ENCODE results near the gene LAMA2.

Gene LAMA2

DNA sequence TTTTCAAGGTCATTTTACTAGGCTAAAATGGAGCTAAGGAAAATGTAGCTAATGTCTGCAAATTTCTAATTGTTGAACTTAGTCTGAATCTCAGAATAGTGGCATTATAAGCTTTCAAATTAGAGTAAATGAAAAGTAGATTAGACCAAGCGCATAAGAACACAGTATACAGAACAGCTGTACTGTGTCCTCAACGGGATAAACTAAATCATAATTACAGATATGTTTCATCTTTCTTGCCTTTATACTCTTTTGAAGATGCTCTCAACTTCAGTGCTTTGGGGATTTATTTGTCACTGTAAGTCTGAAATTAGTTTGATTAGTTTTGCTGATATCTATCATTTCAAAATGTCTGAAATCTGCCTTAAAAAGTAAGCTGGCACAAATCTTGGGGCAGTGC, 305.4 kb downstream of the LAMA2 start:
- no peak for DNase-seq

DNA sequence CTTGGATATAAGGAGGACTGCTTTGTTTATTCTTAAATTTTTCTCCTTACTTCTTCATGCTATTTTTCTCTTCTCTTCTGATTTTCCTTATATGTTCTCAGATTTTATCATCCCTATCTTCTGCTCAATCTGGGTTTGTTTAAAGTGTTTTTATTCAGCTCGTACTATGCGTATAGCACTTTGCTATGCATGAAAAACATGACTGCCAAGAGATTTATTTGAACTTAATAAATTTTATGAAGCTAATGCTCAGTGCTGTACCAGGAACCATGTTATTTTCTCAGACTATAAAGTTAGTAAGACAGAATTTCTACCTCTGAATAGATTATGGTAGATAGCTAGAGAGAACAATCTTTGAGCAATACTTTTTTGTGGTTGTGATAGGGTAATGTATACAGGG, 305.9 kb downstream of the LAMA2 start:
- no peak for DNase-seq

DNA sequence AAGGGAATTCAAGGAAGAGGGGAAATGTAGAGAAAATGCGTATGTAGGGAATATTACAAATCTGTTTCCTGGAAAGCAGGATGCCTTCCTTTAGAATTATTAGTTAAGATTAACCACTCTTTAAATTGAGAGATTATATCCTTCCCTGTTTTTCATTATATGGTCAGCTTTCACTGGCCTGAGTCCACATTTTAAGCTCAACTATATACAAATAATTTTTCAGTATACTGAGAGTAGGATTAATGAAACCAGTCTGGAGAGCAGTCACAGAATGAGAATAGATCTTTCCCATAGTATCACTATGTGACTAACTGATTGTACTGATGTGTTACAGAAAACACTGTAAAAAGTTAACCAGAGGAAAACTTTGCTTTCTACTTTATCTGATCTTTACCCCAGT, 306.3 kb downstream of the LAMA2 start:
- no peak for DNase-seq

DNA sequence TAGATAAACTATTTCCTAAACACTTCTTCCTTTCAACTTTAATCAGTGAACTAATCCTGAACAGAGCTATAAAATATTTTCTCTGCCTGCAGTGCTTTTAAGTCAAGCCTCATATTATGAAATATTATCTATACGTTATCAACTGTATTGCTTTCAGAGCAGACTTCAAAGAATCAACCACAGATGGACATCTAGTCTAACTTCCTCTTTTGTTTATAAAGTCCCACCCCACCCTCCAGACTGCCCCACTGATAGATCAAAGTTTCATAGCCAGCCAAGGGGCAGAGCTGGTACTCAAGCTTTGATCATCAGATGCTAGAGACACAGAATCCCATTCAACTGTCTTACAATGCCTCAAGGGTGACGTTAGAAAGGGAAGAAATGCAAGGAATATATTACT, 308.3 kb downstream of the LAMA2 start:
- DNase-seq = no peak

DNA sequence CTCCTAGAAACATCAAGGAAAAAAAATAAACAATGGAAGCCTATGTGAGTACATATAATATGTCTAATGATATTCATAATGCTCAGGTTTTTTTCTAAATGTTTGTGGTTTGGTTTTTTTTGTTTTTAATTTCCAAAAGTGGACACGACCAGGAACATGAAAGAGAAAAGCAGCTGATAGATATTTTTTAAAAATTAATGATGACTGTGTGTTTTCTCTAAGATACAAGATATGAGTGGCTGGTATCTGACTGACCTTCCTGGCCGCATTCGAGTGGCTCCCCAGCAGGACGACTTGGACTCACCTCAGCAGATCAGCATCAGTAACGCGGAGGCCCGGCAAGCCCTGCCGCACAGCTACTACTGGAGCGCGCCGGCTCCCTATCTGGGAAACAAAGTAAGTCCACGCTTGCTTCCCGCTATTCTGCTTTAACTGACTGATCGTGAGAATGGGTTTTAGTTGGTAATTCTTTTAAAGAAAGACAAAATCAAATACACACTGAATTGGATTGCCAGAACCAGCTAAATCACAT, 309.6 kb downstream of the LAMA2 start:
- no peak for DNase-seq

DNA sequence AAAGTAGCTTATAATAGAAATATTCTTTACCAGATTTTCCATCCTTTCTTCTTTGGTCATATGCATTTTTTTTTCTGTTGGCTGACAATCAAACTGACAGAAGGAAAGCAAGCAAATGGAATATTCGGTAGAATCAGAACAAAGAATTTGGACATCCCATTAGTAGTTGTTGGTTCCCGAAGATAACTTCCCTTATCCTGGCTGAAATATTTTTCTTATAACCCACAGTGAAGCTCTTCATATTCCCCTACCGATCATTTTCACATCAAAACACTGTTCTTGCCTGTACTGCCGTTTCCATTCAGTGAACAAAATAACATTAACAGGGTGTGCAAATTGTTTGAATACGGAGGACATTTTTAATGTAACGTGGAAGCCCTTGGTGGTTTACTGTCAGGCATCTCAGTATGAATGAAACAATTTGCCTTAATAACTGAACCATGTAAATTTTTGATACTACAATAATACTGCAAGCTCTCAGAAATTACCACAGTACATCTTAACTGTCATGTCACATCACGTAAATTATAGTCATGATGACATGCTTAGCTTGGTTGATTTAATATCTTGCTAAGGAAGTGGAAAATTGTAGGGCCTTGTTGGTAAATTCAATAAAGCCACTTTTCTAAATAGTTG, 311.5 kb downstream of the LAMA2 start:
- no peak for DNase-seq

DNA sequence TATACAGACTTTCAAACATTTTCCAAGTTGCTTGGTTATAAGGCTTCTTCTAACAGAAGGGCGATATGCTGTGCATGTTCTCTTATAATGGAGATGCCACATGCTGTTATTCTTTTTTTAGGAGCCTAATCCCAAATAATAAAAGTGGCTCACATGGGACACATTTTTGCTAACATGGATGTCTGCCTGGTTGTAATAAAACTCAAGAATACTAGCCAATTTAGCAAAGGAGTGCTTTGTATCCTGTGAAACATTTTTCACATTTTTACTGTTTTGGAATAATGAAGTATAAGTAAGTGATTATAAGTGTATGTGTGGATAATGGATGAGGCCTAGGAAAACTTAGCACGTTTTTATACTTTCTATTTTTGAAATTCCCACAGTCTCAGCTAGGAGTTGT, 312.2 kb downstream of the LAMA2 start:
- no peak for DNase-seq

DNA sequence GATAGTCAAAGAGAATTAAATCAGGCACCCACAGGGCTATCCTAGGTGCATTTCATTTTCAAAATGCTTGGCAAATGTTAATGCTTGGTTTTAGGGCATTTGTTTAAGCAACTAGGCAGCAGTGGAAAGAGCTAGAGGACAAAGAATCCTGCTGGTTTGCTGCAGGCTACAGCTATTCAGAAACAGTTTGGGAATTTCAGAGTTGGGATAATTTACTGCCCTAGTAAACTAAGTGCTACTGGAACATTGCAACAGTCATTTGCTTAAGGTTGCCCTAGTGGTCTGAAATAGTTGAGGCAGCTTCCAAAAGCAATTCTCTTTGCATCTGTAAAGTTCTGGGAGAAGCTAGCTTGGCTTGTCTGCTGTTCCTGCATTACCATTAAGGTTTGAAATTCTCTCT, 312.7 kb downstream of the LAMA2 start:
- no peak for DNase-seq

DNA sequence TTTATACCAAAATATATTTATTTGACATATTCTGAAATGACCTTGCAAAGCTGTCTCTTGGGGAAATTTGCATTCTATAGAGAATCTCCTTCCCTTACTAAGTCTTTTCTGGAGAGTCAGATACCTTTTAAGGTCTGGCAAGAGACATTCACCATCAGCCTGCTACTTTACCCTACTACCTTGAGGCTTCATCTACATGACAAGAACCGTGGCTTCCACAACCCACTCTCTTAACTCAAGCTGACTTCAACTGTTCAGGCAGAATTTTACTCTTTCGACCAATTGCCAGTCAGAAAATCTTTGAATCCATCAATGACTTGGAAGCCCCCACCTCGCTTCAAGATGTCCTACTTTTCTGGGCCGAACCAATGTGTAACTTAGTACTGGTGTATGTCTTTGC, 314.2 kb downstream of the LAMA2 start:
- DNase-seq = no peak

DNA sequence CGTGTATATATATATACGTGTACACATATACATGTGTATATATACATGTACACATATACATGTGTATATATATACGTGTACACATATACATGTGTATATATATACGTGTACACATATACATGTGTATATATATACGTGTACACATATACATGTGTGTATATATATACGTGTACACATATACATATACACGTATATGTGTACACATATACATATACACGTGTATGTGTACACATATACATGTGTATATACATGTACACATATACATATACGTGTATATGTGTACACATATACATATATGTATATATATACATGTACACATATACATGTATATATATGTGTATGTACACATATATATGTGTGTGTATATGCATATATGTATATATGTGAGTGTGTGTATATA, 317.2 kb downstream of the LAMA2 start:
- DNase-seq = no peak

DNA sequence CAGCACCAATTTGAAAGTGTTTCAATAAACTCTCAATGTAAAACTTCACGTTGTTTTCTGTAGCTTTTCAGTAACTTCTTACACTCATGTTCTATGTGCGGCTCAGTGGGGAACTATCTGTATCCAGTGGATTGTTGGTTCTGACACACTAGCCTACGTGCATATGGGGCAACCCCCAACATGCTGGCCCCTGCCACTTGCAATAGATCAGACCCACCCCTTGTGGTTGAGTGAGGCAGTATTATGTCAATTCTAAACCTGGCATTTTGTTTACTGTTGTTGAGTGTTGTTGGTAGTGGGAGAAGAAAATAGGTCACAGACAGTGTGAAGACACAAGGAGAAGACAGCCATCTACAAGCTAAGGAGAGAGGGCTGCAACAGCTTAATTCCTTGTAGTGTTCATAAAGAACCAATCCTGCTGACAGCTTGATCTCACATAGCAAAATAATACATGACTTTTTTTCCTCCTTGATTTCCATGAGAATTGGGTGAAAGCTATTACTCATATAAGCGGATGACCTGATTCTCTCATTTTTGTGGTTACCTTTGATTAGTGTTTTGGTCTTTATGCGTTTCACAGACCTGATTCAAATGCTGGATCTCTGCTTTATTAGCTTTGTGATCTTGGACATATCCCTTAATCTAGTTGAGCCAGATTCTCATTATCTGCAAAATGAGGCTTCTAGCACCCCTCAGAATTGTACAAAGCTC, 320.4 kb downstream of the LAMA2 start:
- no peak for DNase-seq

DNA sequence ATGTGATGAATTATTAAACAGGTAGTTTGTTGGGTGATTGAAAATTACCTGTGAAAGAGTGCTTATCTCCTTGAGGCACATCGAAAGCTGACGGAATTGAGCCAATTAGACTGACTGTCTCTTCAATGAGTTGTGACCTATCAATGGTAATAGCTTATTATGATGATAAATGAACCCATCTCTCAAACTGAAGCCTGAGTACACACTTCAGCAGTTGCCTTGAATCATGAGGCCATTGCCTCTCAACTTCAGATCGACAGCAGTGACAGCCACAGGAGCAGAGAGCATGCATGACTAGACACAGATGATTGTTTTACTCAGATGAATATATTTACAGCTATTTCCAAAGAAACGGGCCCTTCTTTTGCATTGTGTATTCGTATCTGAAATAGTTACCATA, 323.9 kb downstream of the LAMA2 start:
- no peak for DNase-seq

DNA sequence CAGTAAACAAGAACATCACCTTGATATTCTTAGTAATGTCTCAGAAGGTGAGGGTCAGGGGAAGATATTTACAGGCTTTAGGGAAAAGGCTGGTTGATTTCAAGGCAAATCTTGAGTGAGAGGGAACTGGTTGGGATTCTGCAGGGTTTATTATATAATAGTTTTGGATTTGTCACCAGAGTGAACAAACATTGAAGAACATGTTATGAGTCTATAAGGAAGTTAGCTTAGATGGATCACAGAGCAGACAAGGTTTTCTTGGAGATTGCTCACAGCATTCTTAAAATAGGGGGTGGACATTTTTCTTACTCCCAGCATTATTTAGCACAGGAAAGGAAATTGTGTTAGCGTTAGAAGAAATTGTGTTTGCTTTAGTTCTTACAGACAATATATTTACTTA, 324.9 kb downstream of the LAMA2 start:
- no peak for DNase-seq

DNA sequence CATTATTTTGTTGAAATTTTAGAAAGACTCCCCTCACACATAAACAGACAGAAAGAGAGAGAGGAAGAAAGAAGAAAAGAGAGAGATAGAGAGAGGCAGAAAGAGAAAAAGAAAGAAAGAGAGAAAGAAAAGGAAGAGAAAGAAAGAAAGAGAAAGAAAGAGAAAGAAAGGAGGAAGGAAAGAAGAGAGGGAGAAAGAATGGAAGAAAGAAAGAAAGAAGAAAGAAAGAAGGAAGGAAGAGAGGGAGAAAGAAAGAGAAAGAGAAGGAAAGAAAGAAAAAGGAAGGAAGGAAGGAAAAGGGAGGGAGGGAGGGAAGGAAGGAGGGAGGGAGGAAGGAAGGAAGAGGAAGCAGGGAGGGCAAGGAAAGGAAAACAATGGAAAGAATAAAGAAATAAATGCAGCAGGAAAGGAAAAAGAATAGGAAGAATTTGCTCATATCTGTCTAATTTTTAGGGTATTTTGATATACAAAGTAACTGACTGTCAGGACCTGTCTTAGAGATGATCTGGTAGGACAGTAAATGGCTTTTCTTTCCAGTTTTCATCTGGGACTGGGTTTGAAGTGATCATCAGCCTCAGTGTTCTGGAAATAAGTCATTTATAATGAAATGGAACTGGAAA, 325.6 kb downstream of the LAMA2 start:
- DNase-seq = no peak

DNA sequence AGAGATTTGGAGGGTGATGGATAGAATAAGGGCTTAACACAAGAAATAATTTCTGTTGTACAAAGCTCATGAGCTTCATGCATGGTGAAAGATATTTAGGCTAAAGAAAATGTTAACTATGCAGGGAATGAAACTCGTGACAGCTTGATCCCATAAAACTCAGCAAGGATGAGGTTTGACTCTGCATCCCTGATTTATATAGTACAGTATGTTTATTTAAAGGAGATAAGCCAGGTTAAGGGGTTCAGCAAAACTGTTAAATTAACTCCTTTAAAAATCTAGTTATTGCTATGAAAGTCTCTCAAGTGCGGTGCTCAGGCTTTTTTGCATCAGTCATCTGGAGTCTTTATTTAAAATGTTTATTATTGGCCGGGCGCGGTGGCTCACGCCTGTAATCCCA, 326.4 kb downstream of the LAMA2 start:
- no peak for DNase-seq

DNA sequence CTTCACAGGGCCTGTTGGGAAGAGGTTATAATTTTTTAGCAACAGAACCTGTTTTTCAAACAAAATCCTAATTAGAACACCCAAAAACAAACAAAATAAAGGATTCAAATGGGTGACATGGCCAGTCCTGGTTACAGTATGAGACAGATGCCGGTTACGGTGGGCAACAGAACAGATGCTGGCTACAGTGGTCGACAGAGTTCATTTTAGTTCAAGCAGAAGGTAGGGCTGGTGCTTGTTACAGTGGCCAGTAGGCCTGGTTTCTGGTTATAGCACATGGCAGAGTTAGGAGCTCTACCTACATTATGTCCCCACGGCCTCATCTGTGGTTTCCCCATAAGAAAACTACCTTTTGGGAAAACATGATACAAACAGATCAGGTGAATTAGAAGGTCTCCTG, 327.7 kb downstream of the LAMA2 start:
- no peak for DNase-seq

DNA sequence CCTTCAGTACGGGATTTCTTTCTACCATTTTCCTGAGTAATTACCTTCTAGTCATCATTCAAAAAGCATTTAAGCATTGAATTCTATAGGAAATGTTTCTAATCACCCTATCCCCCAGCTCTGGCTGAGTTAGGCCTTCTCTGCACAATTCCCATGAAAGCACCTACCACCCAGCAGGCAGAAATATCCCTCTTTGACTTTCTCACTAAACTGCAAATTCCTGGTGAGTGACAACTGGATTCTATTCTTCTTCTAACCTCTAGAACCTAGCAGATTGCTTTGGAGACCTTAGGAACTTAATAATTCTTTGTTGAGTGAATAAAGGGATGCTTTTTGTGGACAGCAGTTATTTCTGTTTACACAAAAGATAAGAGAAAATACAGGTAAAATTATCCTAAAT, 328.7 kb downstream of the LAMA2 start:
- DNase-seq = no peak

DNA sequence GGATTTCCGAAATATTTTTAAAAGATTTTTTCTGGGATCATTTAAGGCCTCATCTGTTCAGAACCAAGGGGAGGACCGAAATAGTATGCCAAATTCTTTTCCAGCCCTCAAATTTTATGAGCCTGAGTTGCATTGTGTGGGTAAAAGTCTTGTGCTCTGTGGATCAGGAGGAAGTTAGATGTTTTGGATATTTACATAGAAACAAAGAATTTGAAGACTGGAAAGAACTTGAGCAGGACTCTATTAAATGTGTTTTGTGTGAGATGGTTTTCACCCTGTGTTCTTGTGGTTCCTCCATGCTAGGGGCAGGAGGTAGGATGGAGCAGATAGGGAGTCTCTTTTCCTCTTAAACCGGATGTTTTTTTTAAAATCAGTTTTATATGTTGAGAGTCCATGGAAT, 329.1 kb downstream of the LAMA2 start:
- DNase-seq = no peak

DNA sequence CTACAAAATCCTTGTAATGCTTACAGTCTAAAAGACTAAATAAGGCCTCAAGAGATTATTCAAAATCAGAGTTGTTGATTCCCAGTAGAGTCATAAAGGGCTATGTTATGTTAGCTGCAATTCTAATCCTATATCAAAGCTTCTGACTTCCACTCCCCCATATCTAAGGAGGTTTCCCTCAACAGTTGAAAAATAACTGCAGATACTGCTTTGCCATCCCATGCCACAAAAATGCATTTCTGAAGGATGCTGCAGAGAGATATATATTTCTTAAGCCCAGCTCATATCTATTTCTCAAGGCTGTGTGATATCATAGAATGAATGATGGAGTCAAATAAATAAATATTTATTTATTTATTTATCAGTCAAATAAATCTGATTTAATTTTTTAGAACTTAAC, 332.3 kb downstream of the LAMA2 start:
- no peak for DNase-seq

DNA sequence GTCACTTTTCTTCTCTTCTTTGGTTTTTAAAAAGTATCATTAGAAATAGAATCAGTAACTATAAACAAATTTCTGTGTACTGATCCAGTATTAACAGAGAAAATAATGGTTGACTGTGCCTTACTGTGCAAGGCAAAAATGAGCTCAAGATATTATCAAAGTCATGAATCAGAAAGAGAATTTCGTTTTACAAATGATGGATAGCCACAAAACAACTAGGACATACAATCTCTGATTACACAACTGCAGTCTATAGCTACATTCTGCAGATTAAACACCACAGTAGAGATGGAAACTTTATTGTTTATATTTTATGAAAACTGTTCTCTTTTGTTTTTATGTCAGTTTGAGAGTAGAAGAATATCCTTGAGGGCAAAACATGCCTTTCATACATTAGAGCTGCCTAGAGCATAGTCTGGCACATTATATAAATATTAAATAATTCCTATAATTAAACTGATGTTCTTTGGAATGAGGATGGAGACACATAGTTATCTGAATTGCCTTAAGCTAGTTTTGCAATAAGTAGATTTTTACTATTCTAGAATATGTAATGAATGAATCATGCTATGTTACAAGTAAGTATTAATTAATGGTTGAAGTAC, 333.1 kb downstream of the LAMA2 start:
- no peak for DNase-seq

DNA sequence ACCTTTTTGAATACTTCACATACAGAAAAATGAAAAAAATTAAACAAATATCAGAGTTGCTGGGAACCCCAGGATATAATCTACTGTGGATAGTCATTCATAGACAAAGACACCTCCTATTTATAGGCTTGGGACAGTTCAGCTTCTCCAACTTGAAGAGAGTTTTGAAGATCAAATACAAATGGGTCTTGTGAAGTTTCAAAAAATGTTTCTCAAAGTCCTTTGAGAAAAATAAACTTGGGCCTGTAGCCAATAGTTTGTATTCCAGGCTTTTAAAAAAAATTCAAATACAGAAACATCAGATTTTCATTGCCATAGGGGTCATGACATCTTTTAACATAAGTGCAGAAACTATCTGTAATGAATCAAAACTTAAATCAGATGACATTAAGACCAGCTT, 334.8 kb downstream of the LAMA2 start:
- DNase-seq = no peak

DNA sequence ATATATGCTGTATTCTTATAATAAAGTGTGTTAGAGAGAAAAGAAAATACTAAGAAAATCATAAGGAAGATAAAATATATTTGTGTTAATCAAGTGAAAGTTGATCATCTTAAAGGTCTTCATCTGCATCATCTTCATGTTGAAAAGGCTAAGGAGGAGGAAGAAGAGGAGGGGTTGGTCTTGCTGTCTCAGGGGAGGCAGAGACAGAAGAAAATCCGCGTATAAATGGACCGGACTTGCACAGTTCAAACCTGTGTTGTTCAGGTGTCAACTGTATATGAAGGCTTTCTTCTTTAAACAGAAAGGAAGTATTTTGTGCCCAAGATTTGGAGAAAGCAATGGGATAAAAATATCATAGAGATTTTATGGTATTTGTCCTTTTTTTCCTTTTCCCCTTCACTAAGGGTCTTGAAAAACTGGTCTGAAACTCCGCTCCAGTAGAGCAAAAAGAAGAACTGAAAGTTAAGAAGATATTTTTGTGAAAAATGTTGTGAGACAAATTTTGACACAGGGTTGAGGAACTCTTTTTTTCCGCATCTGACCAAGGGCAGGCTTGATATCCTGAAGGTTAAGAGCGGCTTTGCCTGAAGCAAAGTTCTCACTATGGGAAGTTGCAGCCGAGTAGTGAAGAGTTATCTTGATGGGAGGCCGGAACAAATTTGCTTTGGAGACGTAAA, 350.7 kb downstream of the LAMA2 start:
- DNase-seq = no peak
